HG02943 (cell line): ENCODE measurements around the gene IFNAR2.
A peak's percentile ranks its signal among the peaks of the same experiment; 100 is the strongest.
"Not testable (repeated sequence)": the region's sequence is repeated elsewhere in the genome, so short reads cannot be mapped to it uniquely, and the experiment has no call there.

Source experiments
- ATAC-seq: cut with Tn5 transposase; IDR thresholded peaks from one replicate; pipeline ENCODE4 v1.9.1; 2021; ENCODE audit warnings: mild to moderate bottlenecking, low read depth, moderate library complexity; ENCODE audit not compliant: unreplicated experiment

The IFNAR2 gene

GRCh38 chr21:33212159-33212851, 17.4 kb upstream of the IFNAR2 start:
- ATAC-seq: no peak

- no peak for ATAC-seq
These were observed 15.7 kb upstream of the IFNAR2 start for GRCh38 chr21:33214056-33214455.

- ATAC-seq: no peak
These were observed 12.6 kb upstream of the IFNAR2 start for GRCh38 chr21:33217138-33217520.

- ATAC-seq: no peak
These were observed 10.4 kb upstream of the IFNAR2 start for GRCh38 chr21:33219300-33219699.

GRCh38 chr21:33219954-33220353, 9.8 kb upstream of the IFNAR2 start:
- no peak for ATAC-seq

GRCh38 chr21:33225376-33225775, 4.4 kb upstream of the IFNAR2 start:
- not testable (repeated sequence) for ATAC-seq

GRCh38 chr21:33228455-33228854, 1.3 kb upstream of the IFNAR2 start:
- no peak for ATAC-seq

GRCh38 chr21:33229099-33229783, 497 bp upstream of the IFNAR2 start:
- ATAC-seq: no peak

- peak; percentile 19 for ATAC-seq
These were observed 997 bp downstream of the IFNAR2 start for GRCh38 chr21:33230545-33231324.

- ATAC-seq: no peak
These were observed 1.8 kb downstream of the IFNAR2 start for GRCh38 chr21:33231526-33231925.

GRCh38 chr21:33232291-33233034, 2.7 kb downstream of the IFNAR2 start:
- ATAC-seq: no peak

GRCh38 chr21:33234635-33235520, 5.1 kb downstream of the IFNAR2 start:
- ATAC-seq: no peak

GRCh38 chr21:33236013-33236686, 6.4 kb downstream of the IFNAR2 start:
- ATAC-seq: no peak

- no peak for ATAC-seq
These were observed 7.0 kb downstream of the IFNAR2 start for GRCh38 chr21:33236766-33237165.

GRCh38 chr21:33237486-33237885, 7.7 kb downstream of the IFNAR2 start:
- no peak for ATAC-seq

GRCh38 chr21:33238146-33238545, 8.4 kb downstream of the IFNAR2 start:
- ATAC-seq: no peak

GRCh38 chr21:33238565-33239255, 9.0 kb downstream of the IFNAR2 start:
- ATAC-seq: peak; percentile 70

GRCh38 chr21:33239559-33240127, 9.9 kb downstream of the IFNAR2 start:
- not testable (repeated sequence) for ATAC-seq
